HG02852 (cell line): ENCODE results near the gene ST6GAL1.

Experiments used
- ATAC-seq: cut with Tn5 transposase; IDR thresholded peaks from one replicate; pipeline ENCODE4 v1.9.1; 2021; ENCODE audit warnings: mild to moderate bottlenecking, moderate library complexity; ENCODE audit not compliant: unreplicated experiment

ST6GAL1 gene

DNA sequence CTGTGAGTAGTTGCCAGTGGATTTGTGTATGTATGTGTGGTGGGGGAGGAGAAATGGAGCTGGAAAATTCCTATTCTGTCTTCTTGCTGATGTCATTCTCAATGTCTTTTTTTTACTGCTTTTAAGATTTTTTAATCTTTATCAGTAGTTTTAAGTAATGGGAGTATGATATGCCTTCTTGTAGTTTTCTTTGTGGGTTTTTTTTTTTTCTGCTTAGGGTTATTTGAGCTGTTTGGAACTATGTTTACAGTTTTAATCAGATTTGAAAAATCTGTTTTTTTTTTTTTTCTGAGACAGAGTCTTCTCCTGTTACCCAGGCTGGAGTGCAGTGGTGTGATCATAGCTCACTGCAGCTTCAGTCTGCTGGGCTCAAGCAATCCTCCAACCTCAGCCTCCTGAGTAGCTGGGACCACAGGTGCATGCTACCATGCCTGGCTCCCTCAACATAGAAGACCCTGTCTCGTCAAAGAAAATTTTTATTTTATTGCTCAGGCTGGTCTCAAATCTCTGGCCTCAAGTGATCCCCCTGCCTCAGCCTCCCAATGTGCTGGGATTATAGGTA is 171.8 kb downstream of the ST6GAL1 start:
- ATAC-seq = no peak

DNA sequence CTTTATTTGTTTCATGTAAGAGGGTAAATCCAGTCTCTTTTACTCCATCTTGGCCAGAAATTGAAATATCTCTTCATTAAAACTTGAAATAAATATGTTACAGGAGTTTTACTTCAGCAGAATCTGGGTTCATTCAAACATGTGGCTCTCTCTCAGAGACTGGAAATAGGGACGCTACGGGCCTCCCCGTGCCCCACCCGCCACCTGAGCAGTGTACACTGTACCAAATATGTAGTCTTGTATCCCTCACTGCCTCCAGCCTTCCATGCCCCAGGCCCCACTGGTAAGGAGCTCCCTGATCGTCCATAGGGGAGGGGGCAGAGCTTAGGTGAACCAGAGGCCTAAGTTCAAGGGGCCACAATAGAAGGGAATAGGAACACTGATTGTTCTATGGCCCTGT is 172.9 kb downstream of the ST6GAL1 start:
- no peak for ATAC-seq

DNA sequence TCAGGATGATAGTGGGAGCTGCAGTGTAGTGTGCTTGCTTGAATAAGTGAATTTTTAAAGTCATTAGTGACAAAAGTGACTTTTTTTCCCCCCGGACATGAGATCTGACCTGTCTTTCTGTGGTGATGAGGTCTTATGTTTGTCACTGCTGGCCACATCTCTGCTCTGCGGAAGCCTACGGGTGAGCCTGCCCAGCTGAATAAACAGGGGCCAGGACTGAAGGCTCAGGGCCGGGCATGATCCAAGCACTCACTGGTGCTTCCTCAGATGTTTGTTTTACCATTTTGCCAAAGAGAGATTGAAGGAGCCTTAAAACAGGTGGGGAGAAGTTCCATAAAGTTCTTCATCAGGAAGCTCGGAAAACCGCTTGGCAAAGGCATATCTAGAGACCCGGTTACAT is 174.0 kb downstream of the ST6GAL1 start:
- no peak for ATAC-seq

DNA sequence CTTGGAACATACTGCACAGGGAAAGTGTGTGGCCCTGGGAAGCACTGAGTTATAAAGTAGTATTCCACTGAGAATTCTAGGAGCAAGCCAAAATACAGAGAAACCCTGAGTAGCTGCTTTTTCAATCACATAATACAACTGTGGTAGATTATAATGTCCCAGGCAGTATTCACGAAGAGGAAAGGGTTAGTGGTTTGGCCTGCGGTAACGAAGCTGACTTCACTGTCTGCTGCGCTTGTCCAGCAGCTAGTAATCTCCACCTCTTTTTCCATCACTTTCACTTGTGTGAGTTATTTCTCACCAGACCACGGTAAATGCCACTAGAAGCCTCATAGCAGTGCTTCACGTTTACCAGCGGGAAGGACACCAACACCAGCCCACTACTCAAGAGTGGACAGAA is 174.6 kb downstream of the ST6GAL1 start:
- no peak for ATAC-seq

DNA sequence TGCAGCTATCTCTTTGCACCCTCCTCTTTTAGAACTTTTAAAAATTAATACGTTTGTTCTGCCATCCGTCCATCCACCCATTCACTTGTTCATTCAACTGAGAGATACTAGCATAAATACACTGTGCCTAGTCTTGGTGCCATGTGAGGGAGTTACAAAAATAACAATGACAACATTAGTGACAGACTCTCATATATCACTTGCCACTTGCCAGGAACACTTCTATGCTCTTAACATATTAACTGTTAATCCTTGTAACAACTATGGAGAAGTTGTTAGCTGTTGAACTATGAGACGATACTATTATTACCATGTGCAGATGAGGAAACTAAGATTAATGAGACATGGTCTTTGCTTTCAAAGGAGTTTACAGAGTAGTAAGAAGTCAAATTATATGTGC is 175.4 kb downstream of the ST6GAL1 start:
- no peak for ATAC-seq

DNA sequence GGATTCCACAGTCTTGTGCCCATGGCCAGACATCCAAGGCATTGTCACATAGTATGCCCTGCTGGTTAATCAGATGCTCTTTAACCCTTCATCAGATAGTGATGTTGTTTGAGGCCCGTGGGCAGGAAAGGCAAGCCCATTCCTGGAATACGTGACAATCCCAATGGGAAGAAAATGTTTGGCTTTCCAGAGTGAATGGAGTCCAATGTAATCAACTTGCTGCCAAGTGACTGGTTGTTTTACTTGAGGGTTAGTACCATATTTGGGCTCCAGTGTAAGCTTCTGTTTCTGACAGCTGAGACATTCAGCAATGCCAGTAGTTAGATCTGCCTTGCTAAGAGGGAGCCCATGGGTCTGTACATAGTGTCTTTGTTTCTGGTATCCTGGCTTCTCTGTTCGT is 177.7 kb downstream of the ST6GAL1 start:
- no peak for ATAC-seq

DNA sequence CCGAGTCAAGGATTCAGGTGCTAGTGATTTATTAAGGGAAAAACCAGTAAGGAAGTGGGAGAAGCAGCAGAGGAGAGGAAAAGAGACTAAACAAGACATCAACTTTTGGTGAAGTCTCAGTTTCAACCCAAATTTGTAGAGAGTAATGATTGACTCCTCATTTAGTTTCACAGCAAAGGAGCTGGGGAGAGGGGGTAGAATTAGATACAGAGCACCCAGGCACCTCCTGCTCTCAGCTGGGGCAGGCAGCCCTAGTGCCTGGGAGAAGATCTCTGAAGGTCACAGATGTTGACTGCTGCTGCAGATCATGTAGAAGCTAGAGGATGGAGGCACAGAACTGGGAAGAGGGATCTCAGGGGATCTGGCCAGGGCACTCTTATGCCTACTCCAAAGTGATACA is 179.8 kb downstream of the ST6GAL1 start:
- ATAC-seq = no peak

DNA sequence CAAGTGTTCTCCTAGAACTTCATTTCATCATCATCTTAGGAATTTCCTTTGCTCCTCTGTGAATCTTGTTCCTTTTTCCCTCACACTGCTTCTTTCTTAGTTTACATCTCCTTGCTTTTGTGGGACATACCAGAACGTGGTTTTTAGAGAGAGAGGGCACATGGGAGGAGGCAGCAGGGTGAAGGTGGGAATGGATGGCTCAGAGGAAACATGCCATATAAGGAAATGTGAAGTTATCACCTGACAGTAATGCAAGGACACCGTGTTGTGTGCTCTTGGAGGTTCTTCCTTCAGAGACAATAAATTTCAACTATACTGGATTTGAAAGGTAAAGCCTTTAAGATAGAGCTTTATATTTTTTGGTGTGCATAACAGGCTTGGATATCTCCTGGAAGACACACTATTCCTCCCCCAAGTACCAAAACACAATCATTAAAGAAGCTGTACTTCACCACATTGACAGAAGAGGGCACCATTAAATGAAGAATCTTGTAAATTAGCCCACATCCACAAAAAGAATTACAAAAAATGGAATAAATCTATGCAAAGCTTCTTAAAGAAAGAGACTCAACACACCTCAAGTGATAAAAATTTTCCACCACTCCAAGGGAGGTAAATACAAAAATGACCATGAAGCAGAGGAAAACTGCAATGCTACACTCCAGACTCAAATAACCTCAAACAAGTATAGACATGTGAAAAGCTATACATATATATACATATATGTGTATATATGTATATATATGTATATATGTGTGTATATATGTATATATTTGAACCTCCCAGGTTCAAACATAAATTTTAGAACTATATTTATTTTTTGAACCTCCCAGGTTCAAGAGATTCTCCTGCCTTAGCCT is 182.8 kb downstream of the ST6GAL1 start:
- no peak for ATAC-seq

DNA sequence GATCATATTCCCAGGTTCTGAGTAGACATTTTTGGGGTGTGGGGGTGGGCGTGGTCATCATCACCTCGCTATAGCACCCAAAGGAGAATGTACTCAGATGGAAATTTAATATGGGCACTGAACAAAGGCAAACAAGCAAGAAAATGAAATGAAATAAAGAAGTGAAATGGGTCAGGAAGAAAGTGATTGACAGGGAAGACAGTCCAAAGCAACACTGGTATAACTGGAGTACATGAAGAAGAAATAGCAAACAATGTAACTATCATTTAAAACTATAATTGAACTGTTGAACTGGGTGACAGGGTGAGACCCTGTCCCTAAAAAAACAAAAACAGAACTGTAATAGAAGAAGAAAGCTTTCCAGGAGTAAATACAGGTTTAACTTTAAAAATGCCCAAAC is 184.2 kb downstream of the ST6GAL1 start:
- no peak for ATAC-seq

GRCh38 chr3:187120326-187120725 is 190.0 kb downstream of the ST6GAL1 start:
- no peak for ATAC-seq

GRCh38 chr3:187122261-187122660 is 191.9 kb downstream of the ST6GAL1 start:
- no peak for ATAC-seq

GRCh38 chr3:187125319-187126031 is 195.1 kb downstream of the ST6GAL1 start:
- peak; percentile 92 for ATAC-seq
